Endothelial cell (in vitro differentiated cells): ENCODE data around the gene BTBD2. TPM values are rescaled to one million over a fixed set of nuclear protein-coding genes. Genes with fewer than 3 reads are reported as not detected.

Source experiments
- DNase-seq: peaks from one replicate; pipeline ENCODE4 v3.0.0; 2021; ENCODE audit warnings: low spot score
- H3K27ac Mint-ChIP-seq: one replicate; pipeline ENCODE4 v1.8.0; 2021; ENCODE audit warnings: mixed read lengths, inconsistent platforms; ENCODE audit not compliant: unreplicated experiment
- H3K27me3 Mint-ChIP-seq: one replicate; pipeline ENCODE4 v1.8.0; 2021; ENCODE audit warnings: mild to moderate bottlenecking, moderate library complexity, mixed read lengths, inconsistent platforms; ENCODE audit not compliant: unreplicated experiment
- H3K36me3 Mint-ChIP-seq: one replicate; pipeline ENCODE4 v1.8.0; 2021; ENCODE audit warnings: mild to moderate bottlenecking, low read depth, mixed read lengths, inconsistent platforms; ENCODE audit not compliant: unreplicated experiment
- H3K4me1 Mint-ChIP-seq: one replicate; pipeline ENCODE4 v1.8.0; 2021; ENCODE audit warnings: mild to moderate bottlenecking, mixed read lengths, inconsistent platforms; ENCODE audit not compliant: unreplicated experiment
- H3K4me3 Mint-ChIP-seq: one replicate; pipeline ENCODE4 v1.8.0; 2021; ENCODE audit warnings: mild to moderate bottlenecking, mixed read lengths, inconsistent platforms; ENCODE audit not compliant: unreplicated experiment
- H3K9me3 Mint-ChIP-seq: one replicate; pipeline ENCODE4 v1.8.0; 2021; ENCODE audit warnings: mixed read lengths, inconsistent platforms; ENCODE audit not compliant: unreplicated experiment
- total RNA-seq: library from RNA; stranded (reverse); fragmentation: NEBNext Ultra II Directional; extraction: Animal tissue kit (Norgen Biotek cat#: 25700); gene quantifications from one replicate; pipeline ENCODE4 v1.2.1, GENCODE V29; 2021; ENCODE audit not compliant: unreplicated experiment
- TF ChIP-seq, protein P1 (sequence below): fragments of 200-600 bp; sonication (generic); IDR thresholded peaks from one replicate; pipeline ENCODE4 v1.5.0; 2021; ENCODE audit warnings: antibody characterized with exemption; ENCODE audit not compliant: unreplicated experiment

Gene BTBD2
- total RNA-seq, 1 donor from 2014 or later: 80.5 TPM

DNA sequence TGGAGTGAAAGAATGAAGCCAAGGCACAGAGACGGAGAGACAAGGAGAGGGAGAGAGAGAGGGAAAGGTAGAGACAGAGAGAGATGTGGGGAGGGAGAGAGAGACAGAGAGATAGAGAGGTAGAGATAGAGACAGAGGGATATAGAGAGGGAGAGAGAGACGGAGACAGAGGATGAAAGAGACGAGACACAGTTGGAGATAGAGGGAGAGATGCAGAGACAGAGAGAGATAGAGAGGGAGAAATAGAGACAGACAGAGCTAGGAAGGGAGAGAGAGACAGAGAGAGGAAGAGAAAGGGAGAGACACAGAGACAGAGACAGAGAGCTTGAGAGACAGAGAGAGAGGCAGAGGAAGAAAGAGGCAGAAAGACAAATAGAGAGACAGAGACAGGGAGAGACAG lies 79.1 kb downstream of the BTBD2 start:
- H3K9me3 Mint-ChIP-seq: no peaks in the 10 kb centered on the region
- peaks cover 30% of the 10 kb centered on the region for H3K36me3 Mint-ChIP-seq
- H3K27me3 Mint-ChIP-seq: peaks cover 10% of the 10 kb centered on the region
- H3K4me3 Mint-ChIP-seq: peak overlapping the region; percentile 83
- H3K4me1 Mint-ChIP-seq: peaks cover 17% of the 10 kb centered on the region
- no peak for DNase-seq
- TF ChIP-seq, protein P1, sequence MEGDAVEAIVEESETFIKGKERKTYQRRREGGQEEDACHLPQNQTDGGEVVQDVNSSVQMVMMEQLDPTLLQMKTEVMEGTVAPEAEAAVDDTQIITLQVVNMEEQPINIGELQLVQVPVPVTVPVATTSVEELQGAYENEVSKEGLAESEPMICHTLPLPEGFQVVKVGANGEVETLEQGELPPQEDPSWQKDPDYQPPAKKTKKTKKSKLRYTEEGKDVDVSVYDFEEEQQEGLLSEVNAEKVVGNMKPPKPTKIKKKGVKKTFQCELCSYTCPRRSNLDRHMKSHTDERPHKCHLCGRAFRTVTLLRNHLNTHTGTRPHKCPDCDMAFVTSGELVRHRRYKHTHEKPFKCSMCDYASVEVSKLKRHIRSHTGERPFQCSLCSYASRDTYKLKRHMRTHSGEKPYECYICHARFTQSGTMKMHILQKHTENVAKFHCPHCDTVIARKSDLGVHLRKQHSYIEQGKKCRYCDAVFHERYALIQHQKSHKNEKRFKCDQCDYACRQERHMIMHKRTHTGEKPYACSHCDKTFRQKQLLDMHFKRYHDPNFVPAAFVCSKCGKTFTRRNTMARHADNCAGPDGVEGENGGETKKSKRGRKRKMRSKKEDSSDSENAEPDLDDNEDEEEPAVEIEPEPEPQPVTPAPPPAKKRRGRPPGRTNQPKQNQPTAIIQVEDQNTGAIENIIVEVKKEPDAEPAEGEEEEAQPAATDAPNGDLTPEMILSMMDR: no peak
- peak overlapping the region; percentile 78 for H3K27ac Mint-ChIP-seq

GRCh38 chr19:1935484-1936208 lies 79.9 kb downstream of the BTBD2 start:
- Mint-ChIP-seq H3K27ac (peak overlapping the region; percentile 27), H3K9me3 (no peaks in the 10 kb centered on the region), H3K36me3 (peaks cover 31% of the 10 kb centered on the region), H3K4me3 (peak overlapping the region; percentile 75), H3K4me1 (peaks cover 17% of the 10 kb centered on the region), H3K27me3 (peaks cover 10% of the 10 kb centered on the region)
- DNase-seq: no peak
- TF ChIP-seq, protein P1: no peak

Other genes with a start within 250 kb of the BTBD2 start
- gene ATP8B3, start 203.4 kb downstream of the BTBD2 start, total RNA-seq: 0.69 TPM
- gene REXO1, start 167.2 kb downstream of the BTBD2 start, total RNA-seq: 48.1 TPM
- gene KLF16, start 152.1 kb downstream of the BTBD2 start, total RNA-seq: 19.9 TPM
- gene ABHD17A, start 130.2 kb downstream of the BTBD2 start, total RNA-seq: 283 TPM
- 10.5 TPM for gene ADAT3, start 110.3 kb downstream of the BTBD2 start, total RNA-seq
- 71.8 TPM for gene SCAMP4, start 110.3 kb downstream of the BTBD2 start, total RNA-seq
- gene CSNK1G2, start 74.5 kb downstream of the BTBD2 start, total RNA-seq: 110 TPM
- 228 TPM for gene MKNK2, start 35.5 kb upstream of the BTBD2 start, total RNA-seq
- gene MOB3A, start 80.6 kb upstream of the BTBD2 start, total RNA-seq: 88.5 TPM
- gene IZUMO4, start 81.2 kb upstream of the BTBD2 start, total RNA-seq: 8.9 TPM
- gene AP3D1, start 135.9 kb upstream of the BTBD2 start, total RNA-seq: 169 TPM
- 57.1 TPM for gene DOT1L, start 148.2 kb upstream of the BTBD2 start, total RNA-seq
- gene PLEKHJ1, start 220.6 kb upstream of the BTBD2 start, total RNA-seq: 126 TPM
- gene SF3A2, start 221.1 kb upstream of the BTBD2 start, total RNA-seq: 137 TPM
- gene AMH, start 233.6 kb upstream of the BTBD2 start, total RNA-seq: 5.6 TPM
- not detected for gene JSRP1, start 240.7 kb upstream of the BTBD2 start, total RNA-seq